ENCODE data around the gene CASZ1. TPM values are rescaled to one million over a fixed set of nuclear protein-coding genes. Genes with fewer than 3 reads are reported as not detected.

The CASZ1 gene
- total and polyA plus RNA-seq, 9 donors = 2.4 to 15.7 (median 4.0) TPM

DNA sequence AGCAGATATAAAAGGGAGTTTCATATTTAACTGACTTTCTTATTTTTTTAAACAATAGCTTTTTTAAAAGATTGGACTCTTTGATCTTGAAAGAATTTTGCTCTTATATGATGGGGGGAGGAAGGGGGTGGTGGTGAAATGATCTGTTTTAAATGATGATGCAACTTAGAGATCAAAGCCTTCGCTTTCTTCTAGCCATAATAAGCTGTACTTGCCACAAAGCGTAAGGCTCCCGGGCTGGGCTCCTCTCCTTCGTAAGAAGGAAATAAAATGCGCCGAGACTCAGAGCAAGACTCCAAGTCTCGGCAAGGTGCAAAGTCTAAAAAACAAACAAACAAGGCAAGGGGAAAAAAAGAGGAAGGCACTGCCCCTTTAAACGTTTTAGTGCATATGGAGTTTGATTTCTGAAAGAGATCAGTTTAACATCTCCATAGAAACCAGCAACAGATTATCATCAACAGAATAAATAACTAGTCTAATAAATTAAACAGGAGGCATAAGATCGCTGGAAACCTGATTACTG, 3.3 kb downstream of the CASZ1 start:
- WGBS, 3 donors = 4 to 6% (median 6%) methylated on average over 9 of the region's 9 CpGs

GRCh38 chr1:10791105-10791951, 5.1 kb downstream of the CASZ1 start:
- Histone ChIP-seq H3K9me3 (no peaks in the 10 kb centered on the region), H3K27ac (no peak overlapping the region), H3K4me3 (peak overlapping the region; percentile 1), H3K27me3 (no peaks in the 10 kb centered on the region), H3K36me3 (no peaks in the 10 kb centered on the region), H3K4me1 (ENCODE audit: insufficient read depth) (peaks cover 10% of the 10 kb centered on the region)
- 32 to 37% (median 35%) methylated on average over 8 of the region's 8 CpGs for WGBS, 3 donors
- no peak for DNase-seq
- intact Hi-C loops (cut with DNase I) = no loop called here
- no peak for TF ChIP-seq POLR2A (IDR thresholded peaks at IDR 0.05)
- TF ChIP-seq EP300 (IDR thresholded peaks at IDR 0.05) = no peak
- TF ChIP-seq CTCF (IDR thresholded peaks at IDR 0.05) = no peak

More for the DNA sequence above, 3.3 kb downstream of the CASZ1 start:
- H3K27me3 ChIP-seq = no peaks in the 10 kb centered on the region
- H3K4me1 ChIP-seq (ENCODE audit: insufficient read depth) = peaks cover 10% of the 10 kb centered on the region
- no peak for TF ChIP-seq EP300 (IDR thresholded peaks at IDR 0.05)
- no peak for TF ChIP-seq CTCF (IDR thresholded peaks at IDR 0.05)
- no peak for TF ChIP-seq POLR2A (IDR thresholded peaks at IDR 0.05)
- peak overlapping the region; percentile 61 for H3K4me3 ChIP-seq
- no peaks in the 10 kb centered on the region for H3K36me3 ChIP-seq
- no peaks in the 10 kb centered on the region for H3K9me3 ChIP-seq
- H3K27ac ChIP-seq = no peak overlapping the region
- intact Hi-C loops (cut with DNase I) = no loop called here
- DNase-seq = no peak

- Histone ChIP-seq H3K4me1 (ENCODE audit: insufficient read depth) (peaks cover 6% of the 10 kb centered on the region), H3K9me3 (no peaks in the 10 kb centered on the region), H3K36me3 (no peaks in the 10 kb centered on the region), H3K27me3 (no peaks in the 10 kb centered on the region), H3K27ac (no peak overlapping the region), H3K4me3 (no peak overlapping the region)
- WGBS, 3 donors = 57 to 62% (median 58%) methylated on average over 27 of the region's 27 CpGs
- intact Hi-C loops (cut with DNase I) = no loop called here
- DNase-seq = no peak
- TF ChIP-seq CTCF (IDR thresholded peaks at IDR 0.05) (no peak), POLR2A (IDR thresholded peaks at IDR 0.05) (no peak), EP300 (IDR thresholded peaks at IDR 0.05) (no peak)
Measured at GRCh38 chr1:10789803-10790702, 6.4 kb downstream of the CASZ1 start.

DNA sequence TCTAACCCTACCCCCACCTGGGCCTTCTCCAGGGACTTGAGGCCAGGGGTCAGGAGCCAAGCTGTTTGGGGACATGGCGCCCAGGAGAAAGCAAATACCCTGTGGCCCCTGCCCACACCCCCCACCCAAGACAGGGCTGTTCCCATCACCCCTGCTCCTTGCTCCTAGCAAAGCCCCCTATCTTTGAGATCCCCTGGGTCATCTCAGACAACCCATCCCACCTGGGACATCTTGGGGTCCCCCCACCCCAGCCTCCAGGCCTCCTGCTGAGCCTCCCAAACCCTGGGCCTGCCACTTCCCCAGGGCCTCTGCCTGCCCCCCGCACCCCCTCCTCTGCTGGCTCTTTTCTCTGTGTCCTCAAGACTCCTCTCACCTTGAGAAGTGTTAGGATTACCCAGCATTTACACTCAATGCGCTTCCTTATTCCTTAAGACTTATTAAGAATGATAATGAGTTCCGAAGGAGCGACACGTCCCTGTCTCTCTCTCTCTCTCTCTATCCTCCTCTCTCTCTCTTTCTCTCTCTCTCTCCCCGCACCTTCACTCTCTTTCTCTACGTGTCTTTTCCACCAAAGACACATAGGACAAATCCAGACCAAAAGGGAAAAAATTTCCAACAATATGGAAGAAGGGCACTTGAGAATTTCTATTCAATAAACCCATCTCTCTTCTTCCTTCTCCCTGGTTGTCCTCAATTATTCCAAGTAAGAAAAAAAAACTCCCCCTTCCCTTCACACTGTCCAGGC, 7.2 kb downstream of the CASZ1 start:
- no peaks in the 10 kb centered on the region for H3K36me3 ChIP-seq
- H3K27ac ChIP-seq = no peak overlapping the region
- intact Hi-C loops (cut with DNase I) = no loop called here
- WGBS, 3 donors = 64 to 76% (median 71%) methylated on average over 8 of the region's 8 CpGs
- H3K9me3 ChIP-seq = no peaks in the 10 kb centered on the region
- no peak for TF ChIP-seq POLR2A (IDR thresholded peaks at IDR 0.05)
- TF ChIP-seq EP300 (IDR thresholded peaks at IDR 0.05) = no peak
- no peak for TF ChIP-seq CTCF (IDR thresholded peaks at IDR 0.05)
- no peaks in the 10 kb centered on the region for H3K27me3 ChIP-seq
- DNase-seq = no peak
- peaks cover 3% of the 10 kb centered on the region for H3K4me1 ChIP-seq (ENCODE audit: insufficient read depth)
- H3K4me3 ChIP-seq = no peak overlapping the region
